GM18508 (cell line): ENCODE measurements around the gene RBAK.
"Not testable (repeated sequence)": the region's sequence is repeated elsewhere in the genome, so short reads cannot be mapped to it uniquely, and the experiment has no call there.

ENCODE experiments used
- ATAC-seq: cut with Tn5 transposase; IDR thresholded peaks from one replicate; pipeline ENCODE4 v1.9.1; 2021; ENCODE audit warnings: moderate number of reproducible peaks; ENCODE audit not compliant: insufficient read depth, unreplicated experiment

RBAK gene

DNA sequence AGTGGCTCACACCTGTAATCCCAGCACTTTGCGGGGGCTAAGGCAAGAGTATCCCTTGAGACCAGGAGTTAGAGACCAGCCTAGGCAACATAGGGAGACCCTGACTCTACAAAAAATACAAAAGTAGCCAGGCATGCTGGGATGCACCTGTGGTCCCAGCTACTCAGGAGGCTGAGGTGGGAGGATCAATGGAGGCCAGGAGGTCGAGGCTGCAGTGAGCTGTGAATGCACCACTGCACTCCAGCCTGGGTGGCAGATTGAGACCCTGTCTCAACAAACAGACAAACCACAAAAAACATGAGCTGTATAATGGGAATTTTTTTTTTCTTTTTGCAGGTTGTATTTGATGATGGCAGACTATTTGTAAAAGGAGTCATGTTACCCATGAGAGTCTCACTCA is 1.5 kb downstream of the RBAK start:
- ATAC-seq: not testable (repeated sequence)

DNA sequence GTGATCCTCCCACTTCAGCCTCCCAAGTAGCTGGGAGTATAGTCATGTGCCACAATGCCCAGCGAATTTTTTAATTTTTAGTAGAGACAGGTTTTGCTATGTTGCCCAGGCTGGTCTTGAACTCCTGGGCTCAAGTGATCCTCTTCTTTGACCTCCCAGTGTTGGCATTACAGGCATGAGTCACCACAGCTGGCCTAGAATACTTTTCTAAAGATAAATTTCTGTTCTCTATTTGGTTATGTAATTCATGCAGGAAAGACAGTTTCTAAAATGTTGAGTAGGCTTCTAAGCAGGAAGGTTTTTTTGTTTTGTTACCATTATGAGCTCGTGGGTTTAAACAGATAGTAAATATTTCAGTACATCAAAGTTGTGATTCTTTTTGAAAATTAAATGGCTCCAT is 5.0 kb downstream of the RBAK start:
- no peak for ATAC-seq

DNA sequence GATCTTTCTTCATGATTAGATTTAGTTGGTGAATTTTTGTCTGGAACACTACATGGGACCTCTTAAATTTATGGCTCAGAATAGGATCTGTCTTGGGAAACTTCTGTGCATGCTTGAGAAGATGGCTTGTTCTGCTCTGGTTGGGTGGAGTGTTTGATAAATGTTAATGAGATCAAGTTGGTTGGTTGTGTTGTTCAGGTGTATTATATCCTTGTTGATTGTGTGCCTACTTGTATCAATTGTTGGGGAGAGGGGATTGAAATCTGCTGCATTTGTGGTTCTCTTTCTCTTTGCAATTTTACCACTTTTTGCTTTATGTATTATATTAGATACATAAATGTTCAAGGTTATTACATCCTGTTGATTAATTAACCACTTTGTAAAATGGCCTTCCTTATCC is 6.1 kb downstream of the RBAK start:
- not testable (repeated sequence) for ATAC-seq

DNA sequence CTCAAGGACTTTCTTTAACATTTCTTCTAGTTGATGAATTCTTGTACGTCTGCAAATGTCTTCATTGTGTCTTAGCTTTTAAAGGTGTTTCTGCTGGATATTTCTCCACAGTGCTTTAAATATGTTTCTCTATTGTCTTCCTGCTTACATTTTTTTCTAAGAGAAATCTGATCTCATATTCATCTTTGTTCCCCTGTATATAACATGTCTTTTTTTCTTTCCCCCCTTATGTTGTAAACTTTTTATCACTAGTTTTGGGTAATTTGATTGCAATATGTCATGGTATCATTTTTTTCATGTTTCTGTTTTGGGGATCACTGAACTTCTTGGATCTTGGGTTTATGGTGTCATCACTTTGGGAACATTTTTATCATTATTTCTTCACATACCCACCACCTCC is 7.5 kb downstream of the RBAK start:
- ATAC-seq: no peak

DNA sequence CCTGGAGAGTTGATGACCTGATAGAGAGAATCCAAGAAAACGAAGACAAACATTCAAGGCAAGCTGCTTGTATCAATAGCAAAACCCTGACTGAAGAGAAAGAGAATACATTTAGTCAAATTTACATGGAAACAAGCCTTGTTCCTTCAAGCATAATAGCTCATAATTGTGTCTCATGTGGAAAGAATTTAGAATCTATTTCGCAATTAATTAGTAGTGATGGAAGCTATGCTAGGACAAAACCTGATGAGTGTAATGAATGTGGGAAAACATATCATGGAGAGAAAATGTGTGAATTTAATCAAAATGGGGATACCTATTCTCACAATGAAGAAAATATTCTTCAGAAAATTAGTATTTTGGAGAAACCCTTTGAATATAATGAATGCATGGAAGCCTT is 18.0 kb downstream of the RBAK start:
- ATAC-seq: no peak

DNA sequence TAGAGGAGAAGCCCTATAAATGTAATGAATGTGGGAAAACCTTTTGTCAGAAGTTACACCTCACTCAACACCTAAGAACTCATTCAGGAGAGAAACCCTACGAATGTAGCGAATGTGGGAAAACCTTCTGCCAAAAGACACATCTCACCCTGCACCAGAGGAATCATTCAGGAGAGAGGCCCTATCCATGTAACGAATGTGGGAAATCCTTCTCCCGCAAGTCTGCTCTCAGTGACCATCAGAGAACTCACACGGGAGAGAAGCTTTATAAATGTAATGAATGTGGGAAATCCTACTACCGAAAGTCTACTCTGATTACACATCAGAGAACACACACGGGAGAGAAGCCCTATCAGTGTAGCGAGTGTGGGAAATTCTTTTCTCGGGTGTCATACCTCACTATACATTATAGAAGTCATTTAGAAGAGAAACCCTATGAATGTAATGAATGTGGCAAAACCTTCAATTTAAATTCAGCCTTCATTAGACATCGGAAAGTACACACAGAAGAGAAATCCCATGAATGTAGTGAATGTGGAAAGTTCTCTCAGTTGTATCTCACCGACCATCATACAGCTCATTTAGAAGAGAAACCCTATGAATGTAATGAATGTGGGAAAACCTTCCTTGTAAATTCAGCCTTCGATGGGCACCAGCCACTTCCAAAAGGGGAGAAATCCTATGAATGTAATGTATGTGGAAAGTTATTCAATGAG is 18.9 kb downstream of the RBAK start:
- ATAC-seq: no peak

DNA sequence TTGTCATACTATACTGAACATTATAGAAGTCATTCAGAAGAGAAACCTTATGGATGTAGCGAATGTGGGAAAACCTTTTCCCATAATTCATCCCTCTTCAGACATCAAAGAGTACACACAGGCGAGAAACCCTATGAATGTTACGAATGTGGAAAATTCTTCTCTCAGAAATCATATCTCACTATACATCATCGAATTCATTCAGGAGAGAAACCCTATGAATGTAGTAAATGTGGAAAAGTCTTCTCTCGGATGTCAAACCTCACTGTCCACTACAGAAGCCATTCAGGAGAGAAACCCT is 19.4 kb downstream of the RBAK start:
- no peak for ATAC-seq

DNA sequence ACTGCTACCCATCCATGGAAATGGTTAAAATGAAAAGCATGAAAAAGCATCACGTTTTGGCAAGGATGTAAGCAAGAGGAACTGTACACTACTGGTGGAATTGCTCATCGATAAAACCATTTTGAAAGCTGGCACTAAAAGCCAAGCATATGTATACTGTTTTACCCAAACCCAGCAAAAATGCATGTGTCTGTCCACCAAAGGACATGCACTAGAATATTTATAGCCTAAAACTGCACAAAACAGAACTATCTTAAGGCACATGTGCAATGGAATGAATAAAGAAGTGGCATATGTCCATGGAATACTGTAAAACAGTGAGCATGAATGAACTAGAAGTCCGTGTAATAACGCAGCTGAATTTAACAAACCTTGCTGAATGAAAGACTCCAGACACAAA is 22.9 kb downstream of the RBAK start:
- no peak for ATAC-seq

DNA sequence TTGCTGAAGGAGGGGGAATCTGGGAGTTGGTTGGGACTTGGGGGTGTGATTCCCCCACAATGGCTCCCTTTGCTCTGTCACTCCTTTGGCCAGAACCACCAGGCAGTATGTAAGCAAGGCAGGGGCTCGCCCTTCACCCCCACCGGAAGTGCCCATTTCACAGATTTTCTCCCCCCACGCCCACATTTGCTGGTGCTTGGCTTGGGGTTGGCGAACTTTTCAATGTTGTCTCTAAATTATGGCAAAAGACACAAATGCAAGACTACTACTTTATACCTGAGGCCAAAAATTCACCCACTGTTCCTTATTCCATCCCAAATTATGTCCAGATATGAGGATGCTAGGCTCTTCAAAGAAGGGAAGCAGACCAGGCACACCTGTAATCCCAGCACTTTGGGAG is 24.5 kb downstream of the RBAK start:
- ATAC-seq: no peak

DNA sequence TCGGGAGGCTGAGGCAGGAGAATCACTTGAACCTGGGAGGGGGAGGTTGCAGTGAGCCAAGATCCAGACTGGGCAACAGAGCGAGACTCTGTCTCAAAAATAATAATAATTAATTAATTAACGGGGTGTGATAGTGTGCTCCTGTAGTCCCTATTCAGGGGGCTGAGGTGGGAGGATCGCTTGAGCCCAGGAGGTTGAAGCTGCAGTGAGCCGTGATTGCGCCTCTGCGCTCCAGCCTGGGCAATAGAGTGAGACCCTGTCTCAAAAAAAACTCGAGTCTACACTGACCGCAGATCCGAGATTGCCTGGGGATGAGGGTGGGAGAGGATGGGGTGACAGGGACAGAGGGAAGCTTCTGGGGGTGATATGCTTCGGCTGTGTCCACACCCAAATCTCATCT is 29.5 kb downstream of the RBAK start:
- not testable (repeated sequence) for ATAC-seq

DNA sequence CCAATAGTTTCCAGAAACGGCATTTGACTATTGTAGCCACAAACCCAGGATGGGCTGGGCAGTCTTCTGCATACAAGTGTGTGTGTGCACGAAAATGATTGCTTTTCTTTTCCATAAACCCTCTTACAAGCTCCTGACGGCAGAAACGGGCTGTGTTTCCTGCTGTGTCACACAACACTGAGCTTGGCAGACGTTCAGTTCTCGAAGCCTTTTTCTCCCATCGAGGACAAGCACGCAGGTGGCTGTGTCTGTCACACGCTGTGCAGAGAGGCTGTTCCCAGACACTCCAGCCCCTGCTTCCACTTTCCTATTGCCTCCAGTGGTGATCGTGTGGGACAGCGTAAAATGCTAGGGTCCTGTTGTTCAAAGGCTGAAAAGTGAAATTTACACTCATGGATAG is 32.1 kb downstream of the RBAK start:
- no peak for ATAC-seq

DNA sequence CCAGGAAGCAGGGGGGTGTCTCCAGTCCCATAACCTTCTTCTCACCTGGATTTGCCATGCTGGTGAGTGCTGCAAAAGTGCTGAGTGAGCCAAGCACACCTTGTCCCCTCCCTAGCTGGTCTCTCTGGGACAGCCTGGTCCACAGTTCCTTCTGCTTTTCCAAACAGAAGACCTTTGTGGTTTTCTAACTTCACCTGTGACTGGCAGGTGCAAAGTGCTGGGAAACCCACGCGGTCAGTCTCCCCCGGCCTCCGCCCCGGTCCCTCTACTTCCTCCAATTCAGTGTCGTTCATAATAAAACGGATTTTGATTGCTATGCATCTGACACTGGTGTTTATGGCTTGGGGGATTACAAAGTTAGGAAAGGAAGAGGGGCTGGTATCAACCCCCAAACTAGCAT is 37.1 kb downstream of the RBAK start:
- no peak for ATAC-seq

DNA sequence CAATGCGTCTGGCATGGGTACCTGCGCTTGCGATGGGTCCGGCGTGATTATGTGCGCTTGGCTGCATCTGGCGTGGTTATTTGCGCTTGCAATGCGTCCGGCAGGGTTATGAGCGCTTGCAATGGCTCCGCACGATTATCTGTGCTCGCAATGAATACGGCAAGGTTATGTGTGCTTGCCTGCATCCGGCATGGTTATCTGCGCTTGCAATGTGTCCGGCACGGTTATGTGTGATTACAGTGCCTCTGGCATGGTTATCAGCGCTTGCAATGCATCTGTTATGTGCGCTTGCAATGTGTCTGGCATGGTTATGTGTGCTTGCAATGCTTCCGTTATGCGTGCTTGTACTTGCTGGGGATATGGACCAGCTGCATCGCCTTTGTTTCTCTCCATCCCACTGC is 37.7 kb downstream of the RBAK start:
- no peak for ATAC-seq

DNA sequence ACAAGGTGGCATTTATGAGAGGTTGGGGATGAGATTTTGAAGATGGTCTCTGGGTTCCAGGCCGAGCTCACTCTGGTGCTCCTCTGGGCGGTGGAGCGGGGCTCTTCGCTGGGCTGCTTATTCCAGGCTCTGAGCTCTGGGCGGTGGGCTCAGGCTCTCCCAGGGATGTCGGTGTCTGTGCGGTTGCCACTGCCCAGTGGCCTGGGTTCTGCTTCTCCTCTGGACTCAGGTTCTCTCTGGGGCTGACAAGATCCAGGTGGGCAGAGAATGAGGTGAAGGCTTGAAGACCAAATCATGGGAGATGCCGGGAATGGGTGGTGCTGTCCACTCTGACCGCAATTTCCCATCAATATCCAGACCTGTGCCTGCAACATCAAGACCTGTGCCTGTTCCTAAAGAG is 40.6 kb downstream of the RBAK start:
- no peak for ATAC-seq

DNA sequence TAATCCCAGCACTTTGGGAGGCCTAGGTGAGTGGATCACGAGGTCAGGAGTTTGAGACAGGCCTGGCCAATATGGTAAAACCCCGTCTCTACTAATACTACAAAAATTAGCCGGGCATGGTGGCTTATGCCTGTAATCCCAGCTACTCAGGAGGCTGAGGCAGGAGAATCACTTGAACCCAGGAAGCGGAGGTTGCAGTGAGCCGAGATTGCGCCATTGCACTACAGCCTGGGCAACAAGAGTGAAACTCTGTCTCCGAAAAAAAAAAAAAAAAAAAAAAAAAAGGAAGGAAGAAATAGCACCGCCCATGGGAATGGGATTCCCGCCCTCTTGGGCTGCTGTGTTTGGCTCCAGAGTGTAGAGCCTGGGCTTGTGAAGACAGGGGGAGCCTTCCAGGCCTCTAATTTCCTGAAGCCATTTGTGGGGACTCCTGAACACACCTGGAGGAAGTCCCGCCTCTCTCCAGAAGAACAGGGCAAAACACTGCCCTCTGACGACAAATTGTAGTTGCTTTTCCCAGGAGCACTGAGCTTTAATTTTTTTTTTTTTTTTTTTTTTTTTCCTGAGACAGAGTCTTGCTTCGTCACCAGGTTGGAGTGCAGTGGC is 42.7 kb downstream of the RBAK start:
- not testable (repeated sequence) for ATAC-seq

DNA sequence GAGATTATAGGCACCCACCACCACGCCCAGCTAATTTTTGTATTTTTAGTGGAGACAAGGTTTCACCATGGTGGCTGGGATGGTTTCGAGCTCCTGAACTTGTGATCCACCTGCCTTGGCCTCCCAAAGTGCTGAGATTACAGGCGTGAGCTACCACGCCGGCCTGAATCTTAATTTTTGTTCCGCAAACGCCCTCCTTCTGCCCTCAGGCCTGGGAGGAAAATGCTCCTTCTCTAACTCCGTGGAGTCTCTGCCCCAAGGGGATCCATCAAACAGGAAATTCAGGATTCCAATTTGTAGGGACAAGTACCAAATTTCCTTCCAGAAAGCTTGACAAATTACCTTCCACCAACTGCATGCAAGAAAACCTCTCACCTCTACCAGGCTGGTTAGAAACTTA is 43.2 kb downstream of the RBAK start:
- no peak for ATAC-seq

DNA sequence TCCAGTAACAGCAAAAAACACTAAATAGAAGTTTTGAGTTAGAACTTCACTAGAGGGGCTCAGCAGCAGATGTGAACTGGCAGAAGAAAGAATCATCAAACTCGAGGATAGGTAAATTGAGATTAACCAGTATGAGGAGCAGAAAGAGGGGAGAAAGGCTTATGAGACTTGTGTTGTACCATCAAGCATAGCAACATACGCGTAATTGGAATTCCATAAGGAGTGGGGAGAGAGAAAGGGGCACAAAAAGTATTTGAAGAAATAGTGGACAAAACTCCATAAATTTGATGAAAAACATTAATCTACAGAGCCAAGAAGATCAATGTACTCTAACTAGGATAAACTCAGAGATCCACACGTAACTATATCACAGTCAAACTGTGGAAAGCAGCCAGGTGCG is 48.3 kb downstream of the RBAK start:
- ATAC-seq: no peak

DNA sequence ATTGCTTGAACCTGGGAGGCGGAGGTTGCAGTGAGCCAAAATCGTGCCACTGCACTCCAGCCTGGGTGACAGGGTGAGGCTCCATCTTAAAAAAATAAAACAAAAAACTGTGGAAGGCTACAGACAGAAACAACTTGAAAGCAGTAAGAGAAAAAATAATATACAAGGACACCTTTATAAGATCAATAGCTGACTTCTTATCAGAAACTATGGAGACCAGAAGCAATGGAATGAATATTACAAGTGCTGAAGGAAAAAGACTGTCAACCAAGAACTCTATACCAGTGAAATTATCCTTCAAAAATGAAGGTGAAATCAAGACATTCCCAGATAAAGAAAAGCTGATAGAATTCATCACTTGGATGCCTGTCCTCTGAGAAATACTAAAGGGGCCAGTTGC is 49.0 kb downstream of the RBAK start:
- no peak for ATAC-seq

DNA sequence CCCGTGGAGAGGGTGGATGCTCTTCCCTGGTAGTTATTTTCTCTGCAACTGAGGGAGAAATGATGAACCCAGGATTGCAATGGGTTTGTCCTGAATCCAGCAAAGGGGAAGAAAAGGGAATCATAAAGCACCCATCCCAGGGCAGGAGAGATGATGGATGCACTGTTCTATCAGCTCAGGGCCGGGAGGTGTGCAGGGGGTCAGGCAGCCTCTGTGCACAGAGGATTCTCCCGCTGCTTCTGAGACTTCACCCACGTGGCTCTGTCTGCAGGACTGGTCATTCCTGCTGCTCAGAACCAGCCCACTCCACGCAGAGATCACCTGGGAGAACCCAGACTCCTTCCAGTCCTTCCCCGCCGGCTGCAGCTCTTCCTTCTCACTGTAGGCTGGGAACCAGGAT is 70.7 kb downstream of the RBAK start:
- no peak for ATAC-seq

DNA sequence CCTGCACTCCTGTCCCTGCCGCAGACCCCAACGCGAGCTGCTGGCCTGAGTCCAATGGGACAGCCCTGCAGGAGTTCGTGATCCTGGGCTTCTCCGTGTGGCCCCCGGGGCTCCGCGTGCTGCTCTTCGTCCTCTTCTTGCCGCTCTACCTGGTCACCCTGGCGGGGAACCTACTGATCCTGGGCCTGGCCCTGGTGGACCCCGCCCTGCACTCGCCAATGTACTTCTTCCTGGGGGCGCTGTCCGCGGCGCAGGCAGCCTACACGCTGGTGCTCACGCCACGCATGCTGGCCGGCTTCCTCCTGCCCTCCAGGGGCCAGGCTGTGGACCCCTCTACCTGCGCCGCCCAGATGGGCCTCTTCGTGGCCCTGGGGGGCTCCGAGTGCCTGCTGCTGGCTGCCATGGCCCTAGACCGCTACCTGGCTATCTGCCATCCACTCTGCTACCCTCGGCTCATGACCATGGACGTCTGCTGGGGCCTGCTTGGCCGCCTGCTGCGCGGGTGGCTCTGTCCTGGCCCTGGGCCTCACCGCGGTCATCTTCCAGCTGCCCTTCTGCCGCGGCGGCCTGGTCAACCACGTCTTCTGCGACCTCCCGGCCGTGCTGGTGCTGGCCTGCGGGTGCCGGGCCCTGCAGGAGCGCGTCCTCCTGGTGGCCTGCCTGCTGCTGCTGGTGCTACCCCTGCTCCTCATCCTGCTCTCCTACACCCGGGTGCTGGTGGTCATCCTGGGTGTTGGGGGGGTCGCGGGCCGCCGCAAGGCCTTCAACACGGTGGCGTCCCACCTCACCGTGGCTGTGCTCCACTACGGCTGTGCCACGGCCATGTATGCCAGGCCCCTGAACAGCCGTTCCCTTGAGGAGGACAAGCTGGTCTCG is 71.7 kb downstream of the RBAK start:
- ATAC-seq: no peak
